SK-N-SH (cell line): ENCODE data around the gene PRRX2.

Source experiments
- ELF1 ChIP-seq: IDR thresholded peaks from 2 replicates; pipeline ENCODE4 v1.4.0; 2012
- EP300 ChIP-seq, 2 experiments: IDR thresholded peaks; 2 replicates each; pipeline versions ENCODE4 v1.4.0 to v1.6.1; 2012; ENCODE audit warnings: borderline replicate concordance in 1 of 2, low read depth in 1 of 2, low read length in 1 of 2
- GABPA ChIP-seq: IDR thresholded peaks from 2 replicates; pipeline ENCODE4 v1.4.0; 2012; ENCODE audit warnings: low read depth, mild to moderate bottlenecking
- MXI1 ChIP-seq: IDR thresholded peaks from 2 replicates; pipeline ENCODE4 v1.6.1; 2012; ENCODE audit warnings: mild to moderate bottlenecking, low read depth, low read length, improper control_type of control experiment
- POLR2AphosphoS5 ChIP-seq: IDR thresholded peaks from 2 replicates; pipeline ENCODE4 v1.6.1; 2012; ENCODE audit warnings: low read depth, low read length
- SIN3A ChIP-seq: IDR thresholded peaks from 2 replicates; pipeline ENCODE4 v1.6.1; 2012; ENCODE audit warnings: low read depth, mild to moderate bottlenecking, low read length, moderate library complexity, borderline replicate concordance
- USF2 ChIP-seq: fragments of 150-350 bp; IDR thresholded peaks from 2 replicates; pipeline ENCODE4 v1.6.1; 2017; ENCODE audit warnings: antibody characterized with exemption, low read length, low read depth, borderline replicate concordance
- TF ChIP-seq, protein P1 (sequence below): IDR thresholded peaks from 2 replicates; pipeline ENCODE4 v1.4.0; 2012; ENCODE audit warnings: low read depth

- TF ChIP-seq USF2, result no peak
- no peak for TF ChIP-seq MXI1
- TF ChIP-seq, protein P1, sequence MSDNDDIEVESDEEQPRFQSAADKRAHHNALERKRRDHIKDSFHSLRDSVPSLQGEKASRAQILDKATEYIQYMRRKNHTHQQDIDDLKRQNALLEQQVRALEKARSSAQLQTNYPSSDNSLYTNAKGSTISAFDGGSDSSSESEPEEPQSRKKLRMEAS, result no peak
- TF ChIP-seq SIN3A, result no peak
- TF ChIP-seq GABPA, result no peak
- no peak for TF ChIP-seq EP300 (IDR thresholded peaks at IDR 0.05; ENCODE audit: borderline replicate concordance in 1 of 2, low read depth in 1 of 2, low read length in 1 of 2)
- no peak for TF ChIP-seq ELF1
- no peak for TF ChIP-seq POLR2AphosphoS5
Observed at GRCh38 chr9:129666575-129666974, 1.1 kb downstream of the PRRX2 start.
